Fibroblast of skin of right biceps (primary cell): ENCODE results near the gene NOCT.
A peak's percentile ranks its signal among the peaks of the same experiment; 100 is the strongest.
"Not testable (repeated sequence)": the region's sequence is repeated elsewhere in the genome, so short reads cannot be mapped to it uniquely, and the experiment has no call there.

Source experiments
- DNase-seq: peaks from one replicate; pipeline ENCODE4 v3.0.0-alpha.2; 2013

Gene NOCT

GRCh38 chr4:139015269-139015947 lies at the start of gene NOCT:
Gene NOCT (plus strand): TSS chr4:139015781. CDS start chr4:139015982, 201 bp downstream.
- peak; percentile 94 for DNase-seq

- no peak for DNase-seq
These were observed 48.3 kb upstream of the NOCT start for GRCh38 chr4:138967313-138967712.

- DNase-seq = no peak
These were observed 42.4 kb upstream of the NOCT start for GRCh38 chr4:138972956-138973801.

- no peak for DNase-seq
These were observed 40.4 kb upstream of the NOCT start for GRCh38 chr4:138975225-138975624.

- no peak for DNase-seq
These were observed 39.1 kb upstream of the NOCT start for GRCh38 chr4:138976526-138976925.

- no peak for DNase-seq
These were observed 38.1 kb upstream of the NOCT start for GRCh38 chr4:138977524-138977923.

- no peak for DNase-seq
These were observed 37.5 kb upstream of the NOCT start for GRCh38 chr4:138978028-138978585.

GRCh38 chr4:138978600-138978999 lies 37.0 kb upstream of the NOCT start:
- DNase-seq = no peak

- no peak for DNase-seq
These were observed 35.8 kb upstream of the NOCT start for GRCh38 chr4:138979742-138980141.

- DNase-seq = peak; percentile 10
These were observed 33.6 kb upstream of the NOCT start for GRCh38 chr4:138981930-138982390.

- no peak for DNase-seq
These were observed 32.8 kb upstream of the NOCT start for GRCh38 chr4:138982754-138983153.

- DNase-seq = no peak
These were observed 31.9 kb upstream of the NOCT start for GRCh38 chr4:138983690-138984089.

GRCh38 chr4:138984647-138985046 lies 30.9 kb upstream of the NOCT start:
- no peak for DNase-seq

- DNase-seq = no peak
These were observed 22.9 kb upstream of the NOCT start for GRCh38 chr4:138992676-138993075.

- DNase-seq = no peak
These were observed 19.5 kb upstream of the NOCT start for GRCh38 chr4:138996090-138996489.

GRCh38 chr4:138999666-139000065 lies 15.9 kb upstream of the NOCT start:
- no peak for DNase-seq

GRCh38 chr4:139000134-139000533 lies 15.4 kb upstream of the NOCT start:
- DNase-seq = not testable (repeated sequence)

GRCh38 chr4:139001430-139001829 lies 14.2 kb upstream of the NOCT start:
- DNase-seq = not testable (repeated sequence)

GRCh38 chr4:139003668-139004067 lies 11.9 kb upstream of the NOCT start:
- DNase-seq = not testable (repeated sequence)

- DNase-seq = no peak
These were observed 9.8 kb upstream of the NOCT start for GRCh38 chr4:139005774-139006173.

- no peak for DNase-seq
These were observed 7.9 kb upstream of the NOCT start for GRCh38 chr4:139007640-139008039.

- not testable (repeated sequence) for DNase-seq
These were observed 7.3 kb upstream of the NOCT start for GRCh38 chr4:139008278-139008677.

GRCh38 chr4:139009702-139010101 lies 5.9 kb upstream of the NOCT start:
- no peak for DNase-seq
